HepG2 (cell line): Measurements from ENCODE around the gene HPCAL1. TPM values are rescaled to one million over a fixed set of nuclear protein-coding genes. Genes with fewer than 3 reads are reported as not detected.
A peak's percentile ranks its signal among the peaks of the same experiment; 100 is the strongest.

Source experiments
- ATAC-seq: fragments of 200-7000 bp; cut with Tn5 transposase; 3 replicates; pipeline ENCODE4 v1.9.1; 2020; ENCODE audit warnings: mild to moderate bottlenecking, moderate library complexity
- BruUV-seq: library from RNA; stranded (reverse); fragments of 400-500 nt; replicated peaks from 2 replicates; lab custom pipeline; 2021; lab: Mats Ljungman, UMichigan
- CTCF ChIA-PET: fragments of 300-600 bp; formaldehyde crosslinking; extraction: SDS; loops from one replicate; lab custom pipeline; 2021; ENCODE audit warnings: low total read pairs, inconsistent platforms, low intra/inter-chr PET ratio; lab: Yijun Ruan, JAX
- POLR2A ChIA-PET: fragments of 350-600 bp; sonication (Branson Sonifier 250); formaldehyde crosslinking; loops from one replicate; lab custom pipeline; 2020; ENCODE audit warnings: antibody characterized with exemption, inconsistent platforms; lab: Yijun Ruan, JAX
- DNase-seq: peaks from one replicate; pipeline ENCODE4 v3.0.0-alpha.2; 2015; ENCODE audit warnings: low spot score
- FAIRE-seq: peaks from 3 replicates; lab custom pipeline; 2011; peaks lifted over from hg19 to GRCh38; lab: Jason Lieb, UNC
- H2AFZ ChIP-seq: one replicate; pipeline ENCODE4 v1.6.1; 2011; ENCODE audit warnings: low read length, inconsistent platforms
- H3K27ac ChIP-seq: fragments of 300-600 bp; 3 replicates; pipeline ENCODE4 v1.8.0; 2011; ENCODE audit warnings: mixed run types, mild to moderate bottlenecking, mixed read lengths, low read length, inconsistent platforms; ENCODE audit not compliant: insufficient read depth; ENCODE audit errors: extremely low read length
- H3K27me3 ChIP-seq, 2 experiments: fragments of 200-600 bp in 1 of 2; 2 replicates in 1 of 2; 3 replicates in 1 of 2; pipeline versions ENCODE4 v1.6.0 to v1.8.0; 2011; ENCODE audit warnings: low read length in 2 of 2, mild to moderate bottlenecking in 2 of 2, moderate library complexity in 2 of 2, inconsistent platforms in 1 of 2; ENCODE audit not compliant: insufficient read depth in 2 of 2, control insufficient read depth in 1 of 2
- H3K36me3 ChIP-seq, 2 experiments: fragments of 200-600 bp in 1 of 2; replicated peaks in 1 of 2; 2 replicates in 1 of 2; 3 replicates in 1 of 2; pipeline versions ENCODE4 v1.5.1 to v1.8.0; 2011; ENCODE audit warnings: low read length in 2 of 2, inconsistent platforms in 1 of 2; ENCODE audit not compliant: insufficient read depth in 2 of 2, control insufficient read depth in 1 of 2
- H3K4me1 ChIP-seq: 2 replicates; pipeline ENCODE4 v1.5.1; 2012; ENCODE audit warnings: low read length, inconsistent platforms; ENCODE audit not compliant: insufficient read depth
- H3K4me2 ChIP-seq: 2 replicates; pipeline ENCODE4 v1.6.0; 2011; ENCODE audit warnings: low read depth, low read length, inconsistent platforms
- H3K4me3 ChIP-seq, 3 experiments: fragments of 200-600 bp in 1 of 3; sonication (generic), shearing (Covaris generic) in 1 of 3; replicated peaks in 1 of 3; 2 replicates each; pipeline ENCODE4 v1.5.1; 2011 to 2016; ENCODE audit warnings: low read length in 3 of 3, inconsistent platforms in 2 of 3, low read depth in 2 of 3, mild to moderate bottlenecking in 2 of 3, control low read depth in 1 of 3, mixed read lengths in 1 of 3; ENCODE audit not compliant: insufficient read depth in 1 of 3
- H3K79me2 ChIP-seq: one replicate; pipeline ENCODE4 v1.6.1; 2011; ENCODE audit warnings: low read length, inconsistent platforms; ENCODE audit not compliant: insufficient read depth
- H3K9ac ChIP-seq: 2 replicates; pipeline ENCODE4 v1.6.0; 2011; ENCODE audit warnings: mild to moderate bottlenecking, low read depth, low read length, inconsistent platforms; ENCODE audit not compliant: insufficient read depth
- H3K9me3 ChIP-seq: 2 replicates; pipeline ENCODE4 v1.5.1; 2012; ENCODE audit warnings: mild to moderate bottlenecking, low read length
- H4K20me1 ChIP-seq: 2 replicates; pipeline ENCODE4 v1.6.0; 2011; ENCODE audit warnings: inconsistent platforms, mild to moderate bottlenecking, low read length, moderate library complexity; ENCODE audit not compliant: insufficient read depth
- HNRNPH1 ChIP-seq: fragments of 200-400 bp; formaldehyde crosslinking; optimal IDR thresholded peaks from 2 replicates; pipeline ENCODE3; 2017; ENCODE audit warnings: mild to moderate bottlenecking, low read depth, low read length
- MATR3 ChIP-seq: sonication (generic); formaldehyde crosslinking; IDR thresholded peaks from 2 replicates; pipeline ENCODE4 v1.4.0; 2020; ENCODE audit warnings: missing genetic modification reagents
- NFE2L2 ChIP-seq: fragments of 150-350 bp; IDR thresholded peaks from 2 replicates; pipeline ENCODE4 v1.6.1; 2014; ENCODE audit warnings: low read length
- PHF8 ChIP-seq: sonication (generic); formaldehyde crosslinking; IDR thresholded peaks from 2 replicates; pipeline ENCODE4 v1.5.0; 2020; ENCODE audit warnings: missing genetic modification reagents
- STAG1 ChIP-seq: sonication (generic); formaldehyde crosslinking; IDR thresholded peaks from 2 replicates; pipeline ENCODE4 v1.4.0; 2020; ENCODE audit warnings: missing genetic modification reagents
- ZNF567 ChIP-seq: sonication (generic); formaldehyde crosslinking; IDR thresholded peaks from 2 replicates; pipeline ENCODE4 v1.8.1; 2023; ENCODE audit warnings: mild to moderate bottlenecking, missing genetic modification reagents, borderline replicate concordance
- ZSCAN22 ChIP-seq: sonication (generic); formaldehyde crosslinking; IDR thresholded peaks from 2 replicates; pipeline ENCODE4 v1.4.0; 2020; ENCODE audit warnings: mild to moderate bottlenecking, missing genetic modification reagents
- WGBS: methylation state at CpG from one replicate; pipeline ENCODE4 v1.1.6; 2017; ENCODE audit warnings: low lambda C conversion rate; 5-methylcytosine and 5-hydroxymethylcytosine counted together
- in situ Hi-C: cut with HindIII; loops from 2 replicates; pipeline ENCODE4 v1.10.0; 2017; ENCODE audit warnings: low pct_unique_long_range_greater_than_20kb; ENCODE audit not compliant: extremely low pct_ligation_motif_present
- intact Hi-C: fragments of 100-400 bp; cut with micrococcal nuclease; formaldehyde crosslinking; loops from one replicate; pipeline ENCODE4 v1.10.0; 2022; ENCODE audit not compliant: unreplicated experiment
- polyA plus RNA-seq, 8 experiments: library from polyadenylated mRNA; depleted of rRNA in 3 of 8; stranded (reverse) in 7 of 8; unstranded in 1 of 8; fragments of >200 nt; fragmentation: Illumina TruSeq in 4 of 8; extraction: Trizol in 4 of 8; gene quantifications; 2 replicates each; pipeline versions ENCODE4 v1.2.1 to v1.2.3, GENCODE V29; 2011 to 2016; ENCODE audit warnings: low read depth in 4 of 8, missing spikeins in 1 of 8, mixed read lengths in 1 of 8; ENCODE audit not compliant: insufficient read depth in 1 of 8
- total RNA-seq, 5 experiments: library from RNA; depleted of rRNA; stranded (reverse); fragments of >200 nt; fragmentation: Illumina TruSeq; extraction: Trizol; gene quantifications; 2 replicates each; pipeline ENCODE4 v1.2.3, GENCODE V29; 2016; ENCODE audit warnings: low read depth in 1 of 5
- TF ChIP-seq, protein P1 (sequence below): sonication (generic); formaldehyde crosslinking; IDR thresholded peaks from 2 replicates; pipeline ENCODE4 v1.4.0; 2020; ENCODE audit warnings: mild to moderate bottlenecking, missing genetic modification reagents
- TF ChIP-seq, protein P2 (sequence below): sonication (generic); formaldehyde crosslinking; IDR thresholded peaks from 2 replicates; pipeline ENCODE4 v1.5.1; 2020; ENCODE audit warnings: mild to moderate bottlenecking, missing genetic modification reagents, moderate library complexity
- TF ChIP-seq, protein P3 (sequence below): sonication (generic); formaldehyde crosslinking; IDR thresholded peaks from 2 replicates; pipeline ENCODE4 v1.4.0; 2020; ENCODE audit warnings: missing genetic modification reagents
- TF ChIP-seq, protein P4 (sequence below): sonication (generic); formaldehyde crosslinking; IDR thresholded peaks from 2 replicates; pipeline ENCODE4 v1.5.0; 2020; ENCODE audit warnings: mild to moderate bottlenecking, missing genetic modification reagents, moderate library complexity

HPCAL1 gene
- total and polyA plus RNA-seq, 2 of the 13 experiments (the other 11 are each of a cell fraction or from before 2014, with no cell fraction given), result 29.5 to 29.9 TPM

DNA sequence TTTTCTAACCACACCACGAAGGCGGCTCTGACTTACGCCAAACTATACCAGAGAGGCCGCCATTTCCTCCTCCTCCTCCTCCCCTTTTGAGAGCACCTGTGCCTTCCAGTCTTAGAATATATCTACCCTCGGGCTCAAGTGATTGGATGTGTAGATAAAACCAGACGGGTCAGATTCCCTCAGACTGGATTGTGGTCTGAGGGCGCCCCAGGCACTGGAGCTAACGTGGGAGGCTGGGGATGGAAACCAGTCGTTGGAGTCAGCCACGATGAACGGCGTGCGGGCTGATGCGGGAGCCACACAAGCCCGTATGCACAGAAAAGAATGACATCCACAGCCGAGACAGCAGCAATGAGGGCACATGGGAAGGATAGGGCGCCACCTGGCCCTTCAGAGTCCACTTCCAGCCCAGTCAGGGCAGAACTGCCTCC lies 157.7 kb downstream of the HPCAL1 start:
- Histone ChIP-seq H3K27me3 (peaks cover 3 to 31% of the 10 kb centered on the region in 2 experiments; a peak in 4 of 5 replicates), H3K79me2 (no peaks in the 10 kb centered on the region), H2AFZ (no peak overlapping the region), H3K9ac (no peak overlapping the region), H3K27ac (no peak overlapping the region)
- no peak for FAIRE-seq
- BruUV-seq, result no TSS peak
- in situ Hi-C loops, result no loop called here
- TF ChIP-seq MATR3 (CRISPR knock-in tag) (no peak), STAG1 (peak; percentile 42), PHF8 (no peak), ZNF567 (CRISPR knock-in tag) (0 out of 2 replicates have a peak, but pooled peaks have one; percentile 22), ZSCAN22 (CRISPR knock-in tag) (peak; percentile 76; the same call in 1 of the 2 replicates), NFE2L2 (no peak), HNRNPH1 (no peak)
- TF ChIP-seq, protein P1, sequence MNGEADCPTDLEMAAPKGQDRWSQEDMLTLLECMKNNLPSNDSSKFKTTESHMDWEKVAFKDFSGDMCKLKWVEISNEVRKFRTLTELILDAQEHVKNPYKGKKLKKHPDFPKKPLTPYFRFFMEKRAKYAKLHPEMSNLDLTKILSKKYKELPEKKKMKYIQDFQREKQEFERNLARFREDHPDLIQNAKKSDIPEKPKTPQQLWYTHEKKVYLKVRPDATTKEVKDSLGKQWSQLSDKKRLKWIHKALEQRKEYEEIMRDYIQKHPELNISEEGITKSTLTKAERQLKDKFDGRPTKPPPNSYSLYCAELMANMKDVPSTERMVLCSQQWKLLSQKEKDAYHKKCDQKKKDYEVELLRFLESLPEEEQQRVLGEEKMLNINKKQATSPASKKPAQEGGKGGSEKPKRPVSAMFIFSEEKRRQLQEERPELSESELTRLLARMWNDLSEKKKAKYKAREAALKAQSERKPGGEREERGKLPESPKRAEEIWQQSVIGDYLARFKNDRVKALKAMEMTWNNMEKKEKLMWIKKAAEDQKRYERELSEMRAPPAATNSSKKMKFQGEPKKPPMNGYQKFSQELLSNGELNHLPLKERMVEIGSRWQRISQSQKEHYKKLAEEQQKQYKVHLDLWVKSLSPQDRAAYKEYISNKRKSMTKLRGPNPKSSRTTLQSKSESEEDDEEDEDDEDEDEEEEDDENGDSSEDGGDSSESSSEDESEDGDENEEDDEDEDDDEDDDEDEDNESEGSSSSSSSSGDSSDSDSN, result 0 out of 2 replicates have a peak, but pooled peaks have one; percentile 32
- TF ChIP-seq, protein P2, sequence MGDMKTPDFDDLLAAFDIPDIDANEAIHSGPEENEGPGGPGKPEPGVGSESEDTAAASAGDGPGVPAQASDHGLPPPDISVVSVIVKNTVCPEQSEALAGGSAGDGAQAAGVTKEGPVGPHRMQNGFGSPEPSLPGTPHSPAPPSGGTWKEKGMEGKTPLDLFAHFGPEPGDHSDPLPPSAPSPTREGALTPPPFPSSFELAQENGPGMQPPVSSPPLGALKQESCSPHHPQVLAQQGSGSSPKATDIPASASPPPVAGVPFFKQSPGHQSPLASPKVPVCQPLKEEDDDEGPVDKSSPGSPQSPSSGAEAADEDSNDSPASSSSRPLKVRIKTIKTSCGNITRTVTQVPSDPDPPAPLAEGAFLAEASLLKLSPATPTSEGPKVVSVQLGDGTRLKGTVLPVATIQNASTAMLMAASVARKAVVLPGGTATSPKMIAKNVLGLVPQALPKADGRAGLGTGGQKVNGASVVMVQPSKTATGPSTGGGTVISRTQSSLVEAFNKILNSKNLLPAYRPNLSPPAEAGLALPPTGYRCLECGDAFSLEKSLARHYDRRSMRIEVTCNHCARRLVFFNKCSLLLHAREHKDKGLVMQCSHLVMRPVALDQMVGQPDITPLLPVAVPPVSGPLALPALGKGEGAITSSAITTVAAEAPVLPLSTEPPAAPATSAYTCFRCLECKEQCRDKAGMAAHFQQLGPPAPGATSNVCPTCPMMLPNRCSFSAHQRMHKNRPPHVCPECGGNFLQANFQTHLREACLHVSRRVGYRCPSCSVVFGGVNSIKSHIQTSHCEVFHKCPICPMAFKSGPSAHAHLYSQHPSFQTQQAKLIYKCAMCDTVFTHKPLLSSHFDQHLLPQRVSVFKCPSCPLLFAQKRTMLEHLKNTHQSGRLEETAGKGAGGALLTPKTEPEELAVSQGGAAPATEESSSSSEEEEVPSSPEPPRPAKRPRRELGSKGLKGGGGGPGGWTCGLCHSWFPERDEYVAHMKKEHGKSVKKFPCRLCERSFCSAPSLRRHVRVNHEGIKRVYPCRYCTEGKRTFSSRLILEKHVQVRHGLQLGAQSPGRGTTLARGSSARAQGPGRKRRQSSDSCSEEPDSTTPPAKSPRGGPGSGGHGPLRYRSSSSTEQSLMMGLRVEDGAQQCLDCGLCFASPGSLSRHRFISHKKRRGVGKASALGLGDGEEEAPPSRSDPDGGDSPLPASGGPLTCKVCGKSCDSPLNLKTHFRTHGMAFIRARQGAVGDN (CRISPR knock-in tag), result peak; percentile 28; the same call in 1 of the 2 replicates
- TF ChIP-seq, protein P3, sequence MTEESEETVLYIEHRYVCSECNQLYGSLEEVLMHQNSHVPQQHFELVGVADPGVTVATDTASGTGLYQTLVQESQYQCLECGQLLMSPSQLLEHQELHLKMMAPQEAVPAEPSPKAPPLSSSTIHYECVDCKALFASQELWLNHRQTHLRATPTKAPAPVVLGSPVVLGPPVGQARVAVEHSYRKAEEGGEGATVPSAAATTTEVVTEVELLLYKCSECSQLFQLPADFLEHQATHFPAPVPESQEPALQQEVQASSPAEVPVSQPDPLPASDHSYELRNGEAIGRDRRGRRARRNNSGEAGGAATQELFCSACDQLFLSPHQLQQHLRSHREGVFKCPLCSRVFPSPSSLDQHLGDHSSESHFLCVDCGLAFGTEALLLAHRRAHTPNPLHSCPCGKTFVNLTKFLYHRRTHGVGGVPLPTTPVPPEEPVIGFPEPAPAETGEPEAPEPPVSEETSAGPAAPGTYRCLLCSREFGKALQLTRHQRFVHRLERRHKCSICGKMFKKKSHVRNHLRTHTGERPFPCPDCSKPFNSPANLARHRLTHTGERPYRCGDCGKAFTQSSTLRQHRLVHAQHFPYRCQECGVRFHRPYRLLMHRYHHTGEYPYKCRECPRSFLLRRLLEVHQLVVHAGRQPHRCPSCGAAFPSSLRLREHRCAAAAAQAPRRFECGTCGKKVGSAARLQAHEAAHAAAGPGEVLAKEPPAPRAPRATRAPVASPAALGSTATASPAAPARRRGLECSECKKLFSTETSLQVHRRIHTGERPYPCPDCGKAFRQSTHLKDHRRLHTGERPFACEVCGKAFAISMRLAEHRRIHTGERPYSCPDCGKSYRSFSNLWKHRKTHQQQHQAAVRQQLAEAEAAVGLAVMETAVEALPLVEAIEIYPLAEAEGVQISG (CRISPR knock-in tag), result 0 out of 2 replicates have a peak, but pooled peaks have one; percentile 29
- TF ChIP-seq, protein P4, sequence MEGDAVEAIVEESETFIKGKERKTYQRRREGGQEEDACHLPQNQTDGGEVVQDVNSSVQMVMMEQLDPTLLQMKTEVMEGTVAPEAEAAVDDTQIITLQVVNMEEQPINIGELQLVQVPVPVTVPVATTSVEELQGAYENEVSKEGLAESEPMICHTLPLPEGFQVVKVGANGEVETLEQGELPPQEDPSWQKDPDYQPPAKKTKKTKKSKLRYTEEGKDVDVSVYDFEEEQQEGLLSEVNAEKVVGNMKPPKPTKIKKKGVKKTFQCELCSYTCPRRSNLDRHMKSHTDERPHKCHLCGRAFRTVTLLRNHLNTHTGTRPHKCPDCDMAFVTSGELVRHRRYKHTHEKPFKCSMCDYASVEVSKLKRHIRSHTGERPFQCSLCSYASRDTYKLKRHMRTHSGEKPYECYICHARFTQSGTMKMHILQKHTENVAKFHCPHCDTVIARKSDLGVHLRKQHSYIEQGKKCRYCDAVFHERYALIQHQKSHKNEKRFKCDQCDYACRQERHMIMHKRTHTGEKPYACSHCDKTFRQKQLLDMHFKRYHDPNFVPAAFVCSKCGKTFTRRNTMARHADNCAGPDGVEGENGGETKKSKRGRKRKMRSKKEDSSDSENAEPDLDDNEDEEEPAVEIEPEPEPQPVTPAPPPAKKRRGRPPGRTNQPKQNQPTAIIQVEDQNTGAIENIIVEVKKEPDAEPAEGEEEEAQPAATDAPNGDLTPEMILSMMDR (CRISPR knock-in tag), result peak; percentile 46
- TF ChIP-seq, all 625 proteins: peak for 7
- Histone ChIP-seq H3K4me1 (peaks cover 13% of the 10 kb centered on the region), H3K4me2 (no peak overlapping the region), H3K4me3 (no peak overlapping the region), H3K9me3 (no peaks in the 10 kb centered on the region), H3K36me3 (no peaks in the 10 kb centered on the region), H4K20me1 (no peaks in the 10 kb centered on the region)
- ATAC-seq (peak; percentile 74), DNase-seq (no peak)
- intact Hi-C loops, result loop anchor here (2.0 to 10.0 kb wide), 2 partner anchors 20 to 204 kb away; no protein-coding TSS in a partner anchor
- ChIA-PET POLR2A (interaction anchor here (2.1 kb wide), 1 partner anchor 11 kb away, joined by 9 read pairs; no protein-coding TSS in a partner anchor), CTCF (no interaction called here)
- WGBS, result 64% methylated on average over 17 of the region's 17 CpGs
